Activated naive CD8-positive, alpha-beta T cell (primary cell): Measurements from ENCODE around the gene CFAP45.

Source experiments
- H3K27ac Mint-ChIP-seq: one replicate; pipeline ENCODE4 v1.8.0; 2021; ENCODE audit warnings: mixed read lengths
- H3K27me3 Mint-ChIP-seq: one replicate; pipeline ENCODE4 v1.8.0; 2021; ENCODE audit warnings: mixed read lengths
- H3K36me3 Mint-ChIP-seq: one replicate; pipeline ENCODE4 v1.8.0; 2021; ENCODE audit warnings: mixed read lengths
- H3K4me1 Mint-ChIP-seq: one replicate; pipeline ENCODE4 v1.8.0; 2021; ENCODE audit warnings: low read depth, mixed read lengths
- H3K4me3 Mint-ChIP-seq: one replicate; pipeline ENCODE4 v1.8.0; 2021; ENCODE audit warnings: mild to moderate bottlenecking, mixed read lengths
- H3K9me3 Mint-ChIP-seq: one replicate; pipeline ENCODE4 v1.8.0; 2021; ENCODE audit warnings: low read depth, mixed read lengths

Gene CFAP45

GRCh38 chr1:159854116-159854692 lies 45.8 kb downstream of the CFAP45 start:
- Mint-ChIP-seq H3K9me3 (no peaks in the 10 kb centered on the region), H3K4me1 (peaks cover 23% of the 10 kb centered on the region), H3K27me3 (no peaks in the 10 kb centered on the region), H3K27ac (peak overlapping the region; percentile 74), H3K36me3 (no peaks in the 10 kb centered on the region), H3K4me3 (peak overlapping the region; percentile 87)

- Mint-ChIP-seq H3K4me3 (peak overlapping the region; percentile 87), H3K36me3 (no peaks in the 10 kb centered on the region), H3K27me3 (no peaks in the 10 kb centered on the region), H3K4me1 (peaks cover 23% of the 10 kb centered on the region), H3K9me3 (no peaks in the 10 kb centered on the region), H3K27ac (peak overlapping the region; percentile 74)
Measured at GRCh38 chr1:159853417-159854115, 46.4 kb downstream of the CFAP45 start.

DNA sequence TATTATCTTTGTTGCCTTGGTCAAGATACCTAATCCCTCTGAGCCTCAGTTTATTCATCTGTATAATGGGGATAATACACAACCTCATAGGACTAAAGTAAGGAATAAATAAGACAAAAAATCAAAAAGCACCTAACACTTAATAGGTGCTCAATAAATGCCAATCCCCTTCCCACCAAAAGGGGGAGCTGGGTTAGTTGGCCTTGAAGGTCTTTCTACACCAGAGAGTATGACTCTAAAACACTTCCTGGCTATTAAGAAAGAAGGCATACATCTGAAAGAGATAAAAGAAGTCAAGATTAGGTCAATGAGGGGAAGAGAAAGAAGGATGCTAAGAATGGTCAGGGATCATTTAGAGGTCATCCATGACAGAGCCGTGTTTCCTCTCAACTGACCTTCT lies 48.6 kb downstream of the CFAP45 start:
- no peak overlapping the region for H3K27ac Mint-ChIP-seq
- H3K4me3 Mint-ChIP-seq, result no peak overlapping the region
- no peaks in the 10 kb centered on the region for H3K27me3 Mint-ChIP-seq
- no peaks in the 10 kb centered on the region for H3K36me3 Mint-ChIP-seq
- peaks cover 23% of the 10 kb centered on the region for H3K4me1 Mint-ChIP-seq
- no peaks in the 10 kb centered on the region for H3K9me3 Mint-ChIP-seq

GRCh38 chr1:159849626-159850366 lies 50.2 kb downstream of the CFAP45 start:
- Mint-ChIP-seq H3K36me3 (peaks cover 2% of the 10 kb centered on the region), H3K4me3 (no peak overlapping the region), H3K4me1 (peaks cover 16% of the 10 kb centered on the region), H3K9me3 (no peaks in the 10 kb centered on the region), H3K27ac (no peak overlapping the region), H3K27me3 (no peaks in the 10 kb centered on the region)

DNA sequence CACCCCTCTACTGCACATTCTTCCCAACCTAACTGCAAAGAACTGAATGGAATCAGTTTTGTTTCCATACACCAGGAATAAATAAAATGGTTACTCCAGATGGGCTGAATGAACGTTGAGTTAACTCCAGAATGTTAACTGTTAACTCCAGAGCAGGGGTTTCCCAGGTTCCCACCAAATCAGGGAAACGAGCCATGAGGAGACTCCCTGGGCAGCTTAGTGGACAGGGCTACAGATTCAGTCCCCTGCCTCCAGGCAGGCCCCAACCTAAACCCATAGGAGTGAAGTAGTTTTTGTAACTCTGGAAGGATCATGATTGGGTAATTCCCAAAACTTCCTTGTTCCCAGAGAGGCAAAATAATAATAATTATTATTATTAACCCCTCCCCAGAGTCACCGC lies 51.6 kb downstream of the CFAP45 start:
- Mint-ChIP-seq H3K4me1 (peaks cover 9% of the 10 kb centered on the region), H3K36me3 (peaks cover 2% of the 10 kb centered on the region), H3K4me3 (no peak overlapping the region), H3K9me3 (no peaks in the 10 kb centered on the region), H3K27ac (no peak overlapping the region), H3K27me3 (no peaks in the 10 kb centered on the region)

GRCh38 chr1:159847231-159847630 lies 52.7 kb downstream of the CFAP45 start:
- Mint-ChIP-seq H3K9me3 (no peaks in the 10 kb centered on the region), H3K36me3 (peaks cover 2% of the 10 kb centered on the region), H3K4me3 (no peak overlapping the region), H3K27ac (no peak overlapping the region), H3K27me3 (no peaks in the 10 kb centered on the region), H3K4me1 (peaks cover 5% of the 10 kb centered on the region)

- Mint-ChIP-seq H3K36me3 (peaks cover 6% of the 10 kb centered on the region), H3K27me3 (no peaks in the 10 kb centered on the region), H3K4me3 (no peak overlapping the region), H3K27ac (no peak overlapping the region), H3K4me1 (peaks cover 3% of the 10 kb centered on the region), H3K9me3 (no peaks in the 10 kb centered on the region)
Measured at GRCh38 chr1:159845751-159846629, 54.0 kb downstream of the CFAP45 start.

DNA sequence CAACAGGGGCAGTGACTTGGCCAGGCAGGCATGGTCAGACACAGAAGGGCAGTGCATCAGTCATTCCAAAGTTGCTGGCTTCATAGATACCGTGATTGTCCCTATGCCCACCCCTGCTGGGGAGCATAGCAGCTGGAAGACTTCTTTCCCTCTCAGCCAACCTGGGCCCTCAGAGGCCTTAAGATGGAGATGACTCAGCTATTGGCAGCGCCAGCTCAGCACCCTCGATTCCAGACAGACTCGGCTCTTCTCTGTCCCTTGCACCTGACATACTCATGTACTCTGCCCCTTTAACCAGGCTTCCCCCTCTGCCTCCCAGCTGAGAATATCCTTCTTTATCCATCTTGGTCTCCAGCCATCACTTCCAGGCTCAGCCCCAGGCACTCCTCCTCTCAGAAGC lies 56.5 kb downstream of the CFAP45 start:
- Mint-ChIP-seq H3K27me3 (no peaks in the 10 kb centered on the region), H3K36me3 (peaks cover 8% of the 10 kb centered on the region), H3K9me3 (no peaks in the 10 kb centered on the region), H3K4me1 (peaks cover 9% of the 10 kb centered on the region), H3K4me3 (no peak overlapping the region), H3K27ac (no peak overlapping the region)

GRCh38 chr1:159841749-159842148 lies 58.2 kb downstream of the CFAP45 start:
- H3K36me3 Mint-ChIP-seq, result peaks cover 11% of the 10 kb centered on the region
- no peak overlapping the region for H3K27ac Mint-ChIP-seq
- no peaks in the 10 kb centered on the region for H3K27me3 Mint-ChIP-seq
- no peaks in the 10 kb centered on the region for H3K9me3 Mint-ChIP-seq
- H3K4me1 Mint-ChIP-seq, result peaks cover 6% of the 10 kb centered on the region
- H3K4me3 Mint-ChIP-seq, result no peak overlapping the region

- Mint-ChIP-seq H3K4me3 (no peak overlapping the region), H3K27me3 (no peaks in the 10 kb centered on the region), H3K9me3 (no peaks in the 10 kb centered on the region), H3K36me3 (peaks cover 17% of the 10 kb centered on the region), H3K27ac (no peak overlapping the region), H3K4me1 (peaks cover 6% of the 10 kb centered on the region)
Measured at GRCh38 chr1:159839116-159839849, 60.7 kb downstream of the CFAP45 start.

GRCh38 chr1:159838715-159839114 lies 61.2 kb downstream of the CFAP45 start:
- no peak overlapping the region for H3K27ac Mint-ChIP-seq
- H3K9me3 Mint-ChIP-seq, result no peaks in the 10 kb centered on the region
- peaks cover 6% of the 10 kb centered on the region for H3K4me1 Mint-ChIP-seq
- peaks cover 19% of the 10 kb centered on the region for H3K36me3 Mint-ChIP-seq
- H3K4me3 Mint-ChIP-seq, result no peak overlapping the region
- H3K27me3 Mint-ChIP-seq, result no peaks in the 10 kb centered on the region

DNA sequence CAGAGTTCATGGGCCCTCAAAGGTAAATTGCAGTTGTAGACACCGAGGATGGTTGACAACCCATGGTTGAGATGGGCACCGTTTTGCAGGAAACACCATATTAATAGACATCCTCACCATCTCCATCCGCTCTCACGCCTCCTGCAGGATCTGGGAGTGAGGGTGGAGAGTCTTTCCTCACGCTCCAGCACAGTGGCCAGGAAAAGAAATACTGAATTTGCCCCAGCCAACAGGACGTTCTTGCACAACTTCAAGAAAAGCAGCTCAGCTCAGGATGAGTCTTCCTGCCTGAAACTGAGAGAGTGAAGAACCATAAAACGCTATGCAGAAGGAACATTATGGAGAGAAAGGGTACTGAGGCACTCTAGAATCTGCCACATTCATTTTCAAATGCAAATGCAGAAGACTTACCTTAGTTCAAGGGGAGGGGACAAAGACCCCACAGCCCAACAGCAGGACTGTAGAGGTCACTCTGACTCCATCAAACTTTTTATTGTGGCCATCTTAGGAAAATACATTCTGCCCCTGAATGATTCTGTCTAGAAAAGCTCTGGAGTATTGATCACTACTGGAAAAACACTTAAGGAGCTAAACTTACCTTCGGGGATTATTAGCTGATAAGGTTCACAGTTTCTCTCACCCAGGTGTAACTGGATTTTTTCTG lies 64.0 kb downstream of the CFAP45 start:
- H3K9me3 Mint-ChIP-seq, result no peaks in the 10 kb centered on the region
- no peak overlapping the region for H3K4me3 Mint-ChIP-seq
- peaks cover 19% of the 10 kb centered on the region for H3K36me3 Mint-ChIP-seq
- H3K27ac Mint-ChIP-seq, result no peak overlapping the region
- H3K4me1 Mint-ChIP-seq, result peaks cover 6% of the 10 kb centered on the region
- H3K27me3 Mint-ChIP-seq, result no peaks in the 10 kb centered on the region

GRCh38 chr1:159835356-159835755 lies 64.6 kb downstream of the CFAP45 start:
- Mint-ChIP-seq H3K4me3 (no peak overlapping the region), H3K27me3 (no peaks in the 10 kb centered on the region), H3K9me3 (no peaks in the 10 kb centered on the region), H3K36me3 (peaks cover 19% of the 10 kb centered on the region), H3K4me1 (peaks cover 6% of the 10 kb centered on the region), H3K27ac (no peak overlapping the region)

DNA sequence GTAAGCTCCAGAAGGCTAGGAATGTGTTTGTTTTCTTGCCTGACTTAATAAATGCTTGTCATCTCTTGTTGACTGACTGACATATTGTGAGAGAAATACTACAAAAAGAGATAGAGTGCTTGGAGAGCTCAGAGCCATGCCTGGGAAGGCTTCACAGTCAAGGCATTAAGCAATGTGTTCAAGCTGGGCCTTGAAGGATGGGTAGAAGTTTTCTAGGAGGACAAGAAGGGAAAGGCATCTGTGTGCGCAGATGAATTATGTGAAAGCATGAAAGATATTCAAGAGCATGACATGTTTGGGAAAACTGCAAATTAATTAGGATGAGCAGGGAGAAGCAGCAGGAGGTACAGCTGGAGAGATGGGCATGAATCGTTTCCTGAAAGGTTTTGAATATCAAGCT lies 67.7 kb downstream of the CFAP45 start:
- H3K27me3 Mint-ChIP-seq, result no peaks in the 10 kb centered on the region
- H3K4me1 Mint-ChIP-seq, result peaks cover 23% of the 10 kb centered on the region
- H3K36me3 Mint-ChIP-seq, result peaks cover 14% of the 10 kb centered on the region
- H3K27ac Mint-ChIP-seq, result no peak overlapping the region
- no peaks in the 10 kb centered on the region for H3K9me3 Mint-ChIP-seq
- H3K4me3 Mint-ChIP-seq, result no peak overlapping the region
